ENCODE results near the gene CCDC187.

The CCDC187 gene

DNA sequence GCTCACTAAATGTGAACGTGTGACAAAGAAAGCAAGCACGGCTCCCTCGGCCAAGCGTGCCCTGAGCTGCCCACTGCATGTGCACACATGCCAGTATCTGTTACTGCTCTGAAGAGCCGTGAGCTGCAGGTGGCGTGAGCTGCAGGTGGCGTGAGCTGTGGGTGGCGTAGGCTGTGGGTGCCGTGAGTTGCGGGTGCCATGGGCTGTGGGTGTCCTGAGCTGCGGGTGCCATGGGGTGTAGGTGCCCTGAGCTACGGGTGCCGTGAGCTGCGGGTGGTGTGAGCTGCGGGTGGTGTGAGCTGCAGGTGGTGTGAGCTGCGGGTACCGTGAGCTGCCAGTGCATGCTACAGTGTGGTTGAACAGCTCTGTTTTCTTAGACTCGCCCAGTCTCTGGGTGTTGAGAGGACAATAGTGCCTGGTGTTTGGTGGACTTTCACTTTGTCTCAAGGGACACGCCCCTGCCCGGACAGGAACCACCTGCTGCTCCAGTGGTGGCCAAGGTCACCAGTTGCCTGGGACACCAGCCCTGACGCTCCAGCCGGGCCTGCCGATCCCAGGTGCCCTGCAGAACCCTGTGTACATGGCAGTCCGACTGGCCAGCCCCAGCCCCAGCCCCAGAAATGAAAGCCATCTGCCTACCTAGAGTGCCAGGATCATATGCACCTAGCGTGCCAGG, 6.7 kb downstream of the CCDC187 start:
- DNase-seq (ENCODE audit: low read depth), result no peak

DNA sequence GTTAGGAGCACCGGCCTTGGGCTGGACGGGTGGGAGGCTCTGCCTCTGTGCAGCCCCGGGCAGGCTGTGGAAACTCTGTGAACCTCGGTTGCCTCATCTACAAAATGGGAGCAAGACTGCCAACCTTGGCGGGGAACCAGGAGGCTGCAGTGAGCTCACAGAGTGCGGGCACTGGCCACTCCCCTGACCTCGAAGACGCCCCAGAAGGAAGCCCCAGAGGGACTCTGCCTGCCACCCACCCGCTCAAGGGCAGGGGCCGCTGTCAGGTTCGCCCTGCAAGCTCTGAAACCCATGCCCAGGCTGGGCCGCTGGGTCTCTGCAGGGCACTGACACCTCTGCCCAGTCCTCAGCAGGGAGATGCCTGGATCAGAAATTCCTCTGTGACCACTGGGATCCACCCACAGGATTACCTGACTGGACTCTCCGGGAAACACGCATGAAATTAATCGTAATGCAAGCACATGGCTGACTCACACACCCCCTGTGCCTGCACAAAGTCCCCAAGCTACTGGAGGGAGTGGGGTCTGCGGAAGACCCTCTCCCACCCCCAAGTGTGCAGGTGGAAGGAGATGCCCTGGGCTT, 7.4 kb downstream of the CCDC187 start:
- DNase-seq (ENCODE audit: low read depth), result no peak

DNA sequence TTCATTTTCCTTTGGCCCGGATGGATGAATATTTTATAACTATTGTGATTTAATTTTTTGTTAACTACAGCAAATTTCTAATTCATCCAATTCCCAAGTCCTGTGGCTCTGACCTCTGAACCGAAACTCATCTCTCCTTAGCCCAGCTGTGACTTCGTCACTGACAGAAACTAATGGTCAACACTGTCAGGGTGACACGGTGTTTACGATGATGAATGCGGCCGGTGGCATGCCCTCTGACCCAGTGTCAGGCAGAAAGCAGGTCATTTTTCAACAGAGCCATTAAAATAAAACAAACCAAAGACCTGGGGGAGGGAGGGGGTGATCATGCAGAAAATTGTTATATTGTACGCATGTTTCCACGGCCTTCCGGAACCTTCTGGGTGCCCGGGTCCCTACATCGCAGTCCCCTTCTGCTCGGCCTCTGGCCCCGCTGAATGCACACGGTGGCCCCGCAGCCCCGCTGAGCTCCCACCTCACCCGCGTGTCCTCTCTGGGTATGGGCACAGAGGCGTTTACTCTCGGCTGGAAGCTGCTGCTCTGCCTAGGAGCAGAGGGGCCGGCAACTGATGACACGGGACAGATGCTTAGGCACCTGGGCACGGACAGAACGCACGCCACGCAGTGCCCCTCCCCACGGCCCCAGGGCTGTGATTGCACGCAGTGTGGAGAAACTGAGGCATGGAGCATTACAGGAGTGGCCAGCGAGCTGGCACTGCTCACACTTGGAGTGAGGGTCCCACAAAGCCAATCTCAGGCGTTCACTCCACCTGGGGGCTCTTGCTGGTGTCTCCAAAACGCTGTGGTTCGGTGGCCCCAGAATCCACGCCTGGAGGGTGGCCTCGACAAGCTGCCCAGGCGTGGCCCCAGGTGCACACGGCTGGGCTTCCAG, 8.1 kb downstream of the CCDC187 start:
- DNase-seq (ENCODE audit: low read depth), result no peak

GRCh38 chr9:136295055-136295454, 8.8 kb downstream of the CCDC187 start:
- no peak for DNase-seq (ENCODE audit: low read depth)

- no peak for DNase-seq (ENCODE audit: low read depth)
Measured at GRCh38 chr9:136294437-136294836, 9.5 kb downstream of the CCDC187 start.

DNA sequence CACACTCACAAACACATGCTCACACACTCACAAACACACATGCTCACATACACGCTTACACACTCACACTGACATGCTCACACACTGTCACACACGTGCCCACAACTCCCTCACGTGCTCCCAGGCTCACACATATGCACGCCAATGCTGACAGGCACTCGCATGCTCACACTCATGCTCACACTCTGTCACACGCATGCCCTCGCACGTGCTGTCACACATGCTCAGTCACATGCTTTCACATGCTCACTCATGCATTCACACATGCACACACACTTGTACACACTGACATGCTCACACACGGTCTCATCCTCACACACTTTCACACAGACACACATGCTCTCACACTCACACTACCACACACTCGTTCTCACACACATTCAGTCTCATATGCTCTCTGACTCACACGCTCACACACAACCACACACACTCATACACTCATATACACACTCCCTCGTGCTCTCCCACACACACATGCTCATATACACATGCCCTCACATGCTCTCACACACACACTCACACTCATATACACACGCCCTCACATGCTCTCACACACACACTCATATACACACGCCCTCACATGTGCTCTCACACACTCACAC, 10.3 kb downstream of the CCDC187 start:
- DNase-seq (ENCODE audit: low read depth), result no peak

DNA sequence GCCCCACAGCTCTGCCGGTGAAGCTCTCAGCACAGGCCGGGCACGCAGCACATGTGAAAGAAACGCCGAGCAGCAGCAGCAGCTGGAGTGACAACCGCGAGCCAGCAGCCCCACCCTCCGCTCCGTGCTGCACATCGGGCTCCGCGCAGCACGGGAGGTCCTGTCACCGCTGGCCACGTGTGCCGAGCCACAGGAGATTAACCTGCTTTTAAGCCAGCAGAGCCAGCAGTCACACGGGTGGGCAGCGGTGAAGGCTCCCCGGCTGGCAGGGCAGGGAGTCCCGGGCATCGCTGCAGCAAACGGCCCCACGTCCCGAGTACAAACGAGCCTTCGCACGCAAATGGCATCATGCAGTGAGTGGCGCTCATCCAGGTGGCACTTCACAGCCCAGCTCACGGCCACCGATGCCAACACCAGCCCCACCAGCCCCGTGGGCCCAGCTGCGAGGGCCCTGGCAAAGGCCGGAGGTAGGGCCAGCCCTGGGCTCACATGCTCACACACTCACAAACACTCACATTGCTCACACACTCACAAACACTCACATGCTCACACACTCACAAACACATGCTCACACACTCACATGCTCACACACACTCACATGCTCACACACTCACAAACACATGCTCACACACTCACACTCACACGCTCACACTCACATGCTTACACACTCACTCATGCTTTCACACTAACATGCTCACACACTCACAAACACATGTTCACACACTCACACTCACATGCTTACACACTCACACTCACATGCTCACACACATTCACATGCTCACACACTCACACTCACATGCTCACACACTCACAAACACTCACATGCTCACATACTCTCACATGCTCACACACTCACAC, 11.1 kb downstream of the CCDC187 start:
- no peak for DNase-seq (ENCODE audit: low read depth)

GRCh38 chr9:136292026-136292538, 11.8 kb downstream of the CCDC187 start:
- DNase-seq (ENCODE audit: low read depth), result no peak

DNA sequence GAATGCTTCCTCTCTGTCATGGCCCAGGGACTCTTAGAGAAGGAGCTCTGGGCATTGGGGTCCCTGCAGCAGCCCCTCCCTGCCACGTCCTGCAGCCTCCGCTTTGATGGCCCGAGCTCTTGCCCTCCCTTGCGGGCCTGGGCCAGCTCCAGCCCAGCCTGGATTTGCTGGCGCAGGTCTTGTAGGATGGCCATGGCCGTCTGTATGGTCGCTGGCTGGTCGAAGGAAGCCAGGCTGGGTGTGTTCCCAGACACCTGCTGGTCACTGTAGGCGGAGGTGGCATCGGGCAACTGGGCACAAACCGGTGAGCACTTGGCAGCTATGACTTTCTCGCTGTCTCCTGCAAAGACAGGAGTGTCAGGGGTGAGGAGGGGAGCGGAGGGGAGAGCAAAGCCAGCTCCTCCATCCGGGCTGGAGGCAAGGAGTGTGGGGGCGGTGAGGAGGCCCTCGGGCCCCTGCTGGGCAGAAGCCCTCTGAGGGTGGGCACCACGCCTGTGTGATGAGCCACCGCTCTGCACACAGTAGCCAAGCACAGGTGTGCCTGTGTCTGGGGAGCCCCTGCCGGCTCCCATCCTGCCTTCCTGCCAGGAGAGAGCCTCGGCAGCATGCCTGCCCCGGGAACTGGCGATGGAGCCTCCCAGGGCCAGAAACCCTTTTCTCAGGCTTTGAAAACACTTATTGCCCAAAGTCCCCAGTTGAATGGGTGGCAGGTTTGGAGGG, 12.4 kb downstream of the CCDC187 start:
- DNase-seq (ENCODE audit: low read depth), result no peak

- DNase-seq (ENCODE audit: low read depth), result no peak
Measured at GRCh38 chr9:136290508-136291000, 13.3 kb downstream of the CCDC187 start.

GRCh38 chr9:136289651-136290507, 14.0 kb downstream of the CCDC187 start:
- DNase-seq (ENCODE audit: low read depth), result no peak

GRCh38 chr9:136287960-136288753, 15.7 kb downstream of the CCDC187 start:
- no peak for DNase-seq (ENCODE audit: low read depth)

- no peak for DNase-seq (ENCODE audit: low read depth)
Measured at GRCh38 chr9:136286987-136287379, 16.9 kb downstream of the CCDC187 start.

DNA sequence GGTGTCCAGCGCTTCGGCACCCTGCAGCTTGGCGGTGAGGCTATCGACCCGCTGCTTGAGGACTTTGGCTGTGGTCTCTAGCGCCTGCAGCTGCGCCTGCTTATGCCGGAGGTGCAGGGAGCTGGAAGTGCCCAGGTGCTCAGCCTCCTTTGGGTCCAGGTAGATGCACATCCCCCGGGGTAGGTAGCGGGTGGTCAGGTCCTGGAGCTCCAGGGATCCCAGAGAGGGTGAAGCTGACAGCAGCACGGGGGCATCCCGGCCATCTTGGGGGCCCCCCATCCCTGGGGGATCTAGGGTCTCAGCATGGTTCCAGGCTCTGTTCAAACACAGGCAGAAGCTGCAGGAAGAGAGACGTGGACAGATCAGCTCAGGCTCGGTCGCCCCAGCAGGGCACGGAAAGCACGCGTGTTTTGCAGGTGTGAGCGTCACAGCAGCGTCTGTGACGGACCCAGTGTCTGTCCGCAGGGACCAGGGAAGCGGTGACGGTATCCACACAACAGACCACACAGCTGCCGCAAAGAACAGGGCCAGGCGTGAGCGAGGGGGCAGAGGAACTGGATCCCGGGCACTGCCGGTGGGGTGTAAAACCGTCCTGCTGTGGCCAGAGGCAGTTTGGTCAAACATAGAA, 17.4 kb downstream of the CCDC187 start:
- no peak for DNase-seq (ENCODE audit: low read depth)

- DNase-seq (ENCODE audit: low read depth), result no peak
Measured at GRCh38 chr9:136285501-136286358, 18.2 kb downstream of the CCDC187 start.

- DNase-seq (ENCODE audit: low read depth), result no peak
Measured at GRCh38 chr9:136284951-136285350, 18.9 kb downstream of the CCDC187 start.

DNA sequence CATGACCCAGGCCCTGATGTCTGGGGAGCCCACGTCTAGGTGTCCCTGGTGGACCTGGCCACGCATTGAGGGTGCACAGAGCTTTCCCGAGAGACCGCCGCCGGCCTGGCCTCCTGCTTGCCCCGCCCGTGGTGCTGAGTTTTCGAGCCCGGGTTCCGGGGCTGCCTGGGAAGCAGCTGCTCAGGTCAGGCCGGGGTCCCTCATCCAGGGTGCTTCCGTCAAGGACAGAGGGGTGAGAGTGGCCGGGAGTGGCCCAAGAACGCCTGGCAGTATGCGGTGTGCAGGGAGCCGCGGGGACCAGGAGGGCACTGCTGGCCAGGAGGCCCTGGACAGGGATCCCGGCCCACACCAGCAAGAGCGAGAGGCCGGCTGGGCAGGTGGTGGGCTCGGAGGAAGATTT, 19.6 kb downstream of the CCDC187 start:
- no peak for DNase-seq (ENCODE audit: low read depth)
